DND-41 (cell line): ENCODE measurements around the gene ZSCAN10.

Source experiments
- ATAC-seq: fragments of 200-7000 bp; cut with Tn5 transposase; 3 replicates; pipeline ENCODE4 v1.9.1; 2021; ENCODE audit warnings: low read depth; ENCODE audit not compliant: insufficient read depth
- DNase-seq: peaks from one replicate; pipeline ENCODE4 v3.0.0-alpha.2; 2020
- H2AFZ ChIP-seq: 2 replicates; pipeline ENCODE4 v1.6.0; 2012; ENCODE audit warnings: low read depth, low read length
- H3K27ac ChIP-seq: 2 replicates; pipeline ENCODE4 v1.5.1; 2012; ENCODE audit warnings: low read length, inconsistent platforms
- H3K27me3 ChIP-seq: fragments of 200-600 bp; sonication (generic); 2 replicates; pipeline ENCODE4 v1.6.0; 2012; ENCODE audit warnings: low read length, mild to moderate bottlenecking, inconsistent platforms; ENCODE audit not compliant: insufficient read depth, poor library complexity
- H3K36me3 ChIP-seq: 2 replicates; pipeline ENCODE4 v1.5.1; 2012; ENCODE audit warnings: low read length, inconsistent platforms; ENCODE audit not compliant: insufficient read depth
- H3K4me1 ChIP-seq: 2 replicates; pipeline ENCODE4 v1.5.1; 2012; ENCODE audit warnings: mild to moderate bottlenecking, low read length; ENCODE audit not compliant: insufficient read depth
- H3K4me2 ChIP-seq: 2 replicates; pipeline ENCODE4 v1.6.0; 2012; ENCODE audit warnings: mild to moderate bottlenecking, moderate library complexity, low read length, inconsistent platforms; ENCODE audit not compliant: insufficient read depth
- H3K4me3 ChIP-seq, 2 experiments: fragments of 200-600 bp in 1 of 2; shearing (Covaris generic) in 1 of 2; 2 replicates each; pipeline ENCODE4 v1.5.1; 2012 to 2016; ENCODE audit warnings: inconsistent platforms in 2 of 2, low read length in 2 of 2, mild to moderate bottlenecking in 2 of 2, low read depth in 1 of 2, moderate library complexity in 1 of 2
- H3K79me2 ChIP-seq: 2 replicates; pipeline ENCODE4 v1.6.0; 2012; ENCODE audit warnings: low read length, inconsistent platforms; ENCODE audit not compliant: insufficient read depth
- H3K9ac ChIP-seq: 2 replicates; pipeline ENCODE4 v1.6.0; 2012; ENCODE audit warnings: low read depth, mild to moderate bottlenecking, inconsistent platforms, low read length, moderate library complexity
- H3K9me3 ChIP-seq: 2 replicates; pipeline ENCODE4 v1.5.1; 2012; ENCODE audit warnings: low read length, moderate library complexity, mild to moderate bottlenecking, inconsistent platforms; ENCODE audit not compliant: insufficient read depth, severe bottlenecking
- H4K20me1 ChIP-seq: 2 replicates; pipeline ENCODE4 v1.6.0; 2012; ENCODE audit warnings: low read length; ENCODE audit not compliant: insufficient read depth
- CTCF ChIP-seq: IDR thresholded peaks from 2 replicates; pipeline ENCODE4 v1.5.1; 2012; ENCODE audit warnings: borderline replicate concordance, low read length, moderate library complexity, mild to moderate bottlenecking; ENCODE audit not compliant: poor library complexity, severe bottlenecking; ENCODE audit errors: extremely low read depth
- EZH2 ChIP-seq: IDR thresholded peaks from 3 replicates; pipeline ENCODE4 v1.6.1; 2012; ENCODE audit warnings: borderline replicate concordance, low read depth, mild to moderate bottlenecking, moderate library complexity, low read length, inconsistent platforms; ENCODE audit not compliant: severe bottlenecking

Gene ZSCAN10

GRCh38 chr16:3044708-3045107, 54.4 kb downstream of the ZSCAN10 start:
- H3K27ac ChIP-seq: no peak overlapping the region
- H3K4me3 ChIP-seq: no peak overlapping the region
- H3K27me3 ChIP-seq: peaks cover 25% of the 10 kb centered on the region
- no peak overlapping the region for H3K9ac ChIP-seq
- no peak overlapping the region for H3K4me2 ChIP-seq
- TF ChIP-seq EZH2: no peak
- TF ChIP-seq CTCF: no peak
- DNase-seq: no peak
- H3K79me2 ChIP-seq: no peaks in the 10 kb centered on the region
- peaks cover 2% of the 10 kb centered on the region; the same call in 1 of the 2 replicates for H4K20me1 ChIP-seq
- no peaks in the 10 kb centered on the region for H3K9me3 ChIP-seq
- no peak for ATAC-seq
- peaks cover 10% of the 10 kb centered on the region for H3K4me1 ChIP-seq
- no peak overlapping the region for H2AFZ ChIP-seq
- no peaks in the 10 kb centered on the region for H3K36me3 ChIP-seq

GRCh38 chr16:3042376-3042775, 56.7 kb downstream of the ZSCAN10 start:
- Histone ChIP-seq H3K36me3 (no peaks in the 10 kb centered on the region), H3K4me1 (peaks cover 10% of the 10 kb centered on the region), H4K20me1 (peaks cover 2% of the 10 kb centered on the region), H3K9me3 (no peaks in the 10 kb centered on the region), H3K4me3 (no peak overlapping the region), H3K79me2 (no peaks in the 10 kb centered on the region), H3K4me2 (no peak overlapping the region), H3K27ac (no peak overlapping the region), H3K27me3 (peaks cover 30% of the 10 kb centered on the region), H2AFZ (no peak overlapping the region), H3K9ac (no peak overlapping the region)
- TF ChIP-seq CTCF (no peak), EZH2 (no peak)
- ATAC-seq (no peak), DNase-seq (no peak)

- Histone ChIP-seq H3K27me3 (peaks cover 18% of the 10 kb centered on the region), H3K9ac (no peak overlapping the region)
- no peak for ATAC-seq
These were observed 60.2 kb downstream of the ZSCAN10 start for GRCh38 chr16:3038896-3039295.

More at GRCh38 chr16:3038896-3039295, 60.2 kb downstream of the ZSCAN10 start:
- Histone ChIP-seq H3K9me3 (no peaks in the 10 kb centered on the region), H3K36me3 (no peaks in the 10 kb centered on the region), H4K20me1 (no peaks in the 10 kb centered on the region; the same call in 1 of the 2 replicates), H3K27ac (no peak overlapping the region), H3K4me1 (no peaks in the 10 kb centered on the region), H3K4me2 (no peak overlapping the region), H3K79me2 (no peaks in the 10 kb centered on the region), H3K4me3 (no peak overlapping the region), H2AFZ (no peak overlapping the region)
- DNase-seq: no peak
- TF ChIP-seq EZH2 (no peak), CTCF (no peak)
